Endodermal cell (in vitro differentiated cells): ENCODE results near the gene KATNB1. TPM values are rescaled to one million over a fixed set of nuclear protein-coding genes. Genes with fewer than 3 reads are reported as not detected.

Source experiments
- DNase-seq: peaks from one replicate; pipeline ENCODE4 v3.0.0-alpha.2; 2017
- H3K27ac ChIP-seq: 2 replicates; pipeline ENCODE4 v1.5.1; 2013; ENCODE audit warnings: mild to moderate bottlenecking, low read depth, low read length, moderate library complexity
- H3K27me3 ChIP-seq: 2 replicates; pipeline ENCODE4 v1.6.1; 2013; ENCODE audit warnings: mild to moderate bottlenecking, low read length, moderate library complexity; ENCODE audit not compliant: insufficient read depth, control insufficient read depth, poor library complexity, severe bottlenecking
- H3K36me3 ChIP-seq: 2 replicates; pipeline ENCODE4 v1.7.0; 2013; ENCODE audit warnings: mild to moderate bottlenecking, low read length, moderate library complexity; ENCODE audit not compliant: control insufficient read depth, insufficient read depth
- H3K4me1 ChIP-seq: one replicate; pipeline ENCODE4 v1.7.0; 2013; ENCODE audit warnings: low read length; ENCODE audit not compliant: control insufficient read depth, insufficient read depth
- H3K4me3 ChIP-seq: 2 replicates; pipeline ENCODE4 v1.5.1; 2013; ENCODE audit warnings: mild to moderate bottlenecking, low read length, moderate library complexity
- H3K9ac ChIP-seq: 2 replicates; pipeline ENCODE4 v1.6.1; 2013; ENCODE audit warnings: mild to moderate bottlenecking, low read length, moderate library complexity; ENCODE audit not compliant: poor library complexity, severe bottlenecking; ENCODE audit errors: extremely low read depth
- H3K9me3 ChIP-seq: 2 replicates; pipeline ENCODE4 v1.6.1; 2013; ENCODE audit warnings: mild to moderate bottlenecking, low read length, moderate library complexity; ENCODE audit not compliant: control insufficient read depth
- H3K27ac Mint-ChIP-seq: 2 replicates; pipeline ENCODE4 v1.8.0; 2020; ENCODE audit warnings: mixed read lengths
- H3K27me3 Mint-ChIP-seq: 2 replicates; pipeline ENCODE4 v1.8.0; 2021; ENCODE audit warnings: mild to moderate bottlenecking, mixed read lengths; ENCODE audit not compliant: insufficient read depth
- H3K36me3 Mint-ChIP-seq: 2 replicates; pipeline ENCODE4 v1.8.0; 2020; ENCODE audit warnings: low read depth, mixed read lengths
- H3K4me1 Mint-ChIP-seq: 2 replicates; pipeline ENCODE4 v1.8.0; 2020; ENCODE audit warnings: mixed read lengths
- H3K4me3 Mint-ChIP-seq: 2 replicates; pipeline ENCODE4 v1.8.0; 2020; ENCODE audit warnings: mild to moderate bottlenecking, moderate library complexity, mixed read lengths
- H3K9me3 Mint-ChIP-seq: 2 replicates; pipeline ENCODE4 v1.8.0; 2020; ENCODE audit warnings: mild to moderate bottlenecking, mixed read lengths
- WGBS, 2 experiments: methylation state at CpG; one replicate each; pipeline versions ENCODE4 v1.1.5 to v1.1.7; 2013; ENCODE audit warnings: missing lambda C conversion rate in 2 of 2, mixed read lengths in 1 of 2; ENCODE audit not compliant: insufficient coverage in 1 of 2, insufficient read length in 1 of 2; 5-methylcytosine and 5-hydroxymethylcytosine counted together
- total RNA-seq, 2 donors: library from RNA; stranded (reverse); fragmentation: NEBNext Ultra II Directional in 1 of 2; extraction: Animal tissue kit (Norgen Biotek cat#: 25700) in 1 of 2; gene quantifications; 2 replicates in 1 of 2; 3 replicates in 1 of 2; pipeline ENCODE4 v1.2.1, GENCODE V29; 2021
- TF ChIP-seq, protein P1 (sequence below): fragments of 200-600 bp; sonication (generic); conservative IDR thresholded peaks from 2 replicates; pipeline ENCODE4 v1.5.0; 2021; ENCODE audit warnings: antibody characterized with exemption, mild to moderate bottlenecking

The KATNB1 gene
- total RNA-seq, 2 donors from 2014 or later = 26.1 to 32.4 TPM

DNA sequence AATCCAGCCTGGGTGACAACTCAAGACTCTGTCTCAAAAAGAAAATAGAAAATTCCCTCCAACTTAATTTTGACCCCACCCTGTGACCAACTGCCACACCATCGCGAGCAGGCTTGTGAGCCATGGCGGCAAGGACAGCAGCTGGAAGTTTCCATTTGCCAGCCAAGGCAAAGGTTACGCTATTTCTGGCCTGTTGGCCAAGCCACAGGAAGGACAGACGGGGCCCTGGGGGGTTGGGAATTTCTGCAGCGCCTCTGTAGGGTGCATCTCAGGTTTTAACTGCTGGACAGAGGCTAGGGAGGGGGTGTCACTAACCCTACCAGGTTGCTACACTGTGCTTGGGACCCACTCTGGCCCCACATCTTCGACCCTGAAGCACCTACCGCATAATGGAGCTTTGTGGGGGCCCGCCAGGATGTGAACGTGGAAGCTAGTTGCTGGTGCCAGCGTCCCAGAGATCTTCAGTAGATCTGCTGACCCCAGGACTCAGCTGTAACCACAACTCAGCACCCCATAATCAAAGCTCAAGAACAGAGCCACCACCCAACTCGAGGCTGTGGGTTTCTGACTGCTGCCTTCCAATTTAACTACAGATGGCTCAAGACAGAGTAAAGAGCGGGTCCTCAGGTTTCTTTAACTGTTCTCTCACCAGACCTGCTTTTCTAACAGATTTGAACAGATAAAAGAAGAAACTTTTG, 55.8 kb downstream of the KATNB1 start:
- Mint-ChIP-seq H3K27ac (no peak overlapping the region), H3K4me3 (no peak overlapping the region), H3K4me1 (peaks cover 4% of the 10 kb centered on the region), H3K27me3 (no peaks in the 10 kb centered on the region), H3K9me3 (no peaks in the 10 kb centered on the region), H3K36me3 (peaks cover 22% of the 10 kb centered on the region)
- Histone ChIP-seq H3K4me3 (no peak overlapping the region), H3K27ac (no peak overlapping the region), H3K4me1 (no peaks in the 10 kb centered on the region), H3K27me3 (no peaks in the 10 kb centered on the region), H3K9me3 (no peaks in the 10 kb centered on the region), H3K9ac (no peak overlapping the region), H3K36me3 (peaks cover 67% of the 10 kb centered on the region)
- no peak for DNase-seq
- TF ChIP-seq, protein P1, sequence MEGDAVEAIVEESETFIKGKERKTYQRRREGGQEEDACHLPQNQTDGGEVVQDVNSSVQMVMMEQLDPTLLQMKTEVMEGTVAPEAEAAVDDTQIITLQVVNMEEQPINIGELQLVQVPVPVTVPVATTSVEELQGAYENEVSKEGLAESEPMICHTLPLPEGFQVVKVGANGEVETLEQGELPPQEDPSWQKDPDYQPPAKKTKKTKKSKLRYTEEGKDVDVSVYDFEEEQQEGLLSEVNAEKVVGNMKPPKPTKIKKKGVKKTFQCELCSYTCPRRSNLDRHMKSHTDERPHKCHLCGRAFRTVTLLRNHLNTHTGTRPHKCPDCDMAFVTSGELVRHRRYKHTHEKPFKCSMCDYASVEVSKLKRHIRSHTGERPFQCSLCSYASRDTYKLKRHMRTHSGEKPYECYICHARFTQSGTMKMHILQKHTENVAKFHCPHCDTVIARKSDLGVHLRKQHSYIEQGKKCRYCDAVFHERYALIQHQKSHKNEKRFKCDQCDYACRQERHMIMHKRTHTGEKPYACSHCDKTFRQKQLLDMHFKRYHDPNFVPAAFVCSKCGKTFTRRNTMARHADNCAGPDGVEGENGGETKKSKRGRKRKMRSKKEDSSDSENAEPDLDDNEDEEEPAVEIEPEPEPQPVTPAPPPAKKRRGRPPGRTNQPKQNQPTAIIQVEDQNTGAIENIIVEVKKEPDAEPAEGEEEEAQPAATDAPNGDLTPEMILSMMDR = no peak
- 93 to 97% methylated on average over 10 to 13 of the region's 13 CpGs for WGBS, 2 experiments

GRCh38 chr16:57791893-57792461, 56.4 kb downstream of the KATNB1 start:
- TF ChIP-seq, protein P1 = no peak
- Histone ChIP-seq H3K27me3 (no peaks in the 10 kb centered on the region), H3K27ac (no peak overlapping the region), H3K9me3 (no peaks in the 10 kb centered on the region), H3K4me1 (no peaks in the 10 kb centered on the region), H3K36me3 (peaks cover 72% of the 10 kb centered on the region), H3K9ac (no peak overlapping the region), H3K4me3 (no peak overlapping the region)
- 84 to 89% methylated on average over 3 to 8 of the region's 8 CpGs for WGBS, 2 experiments
- Mint-ChIP-seq H3K4me1 (peaks cover 5% of the 10 kb centered on the region), H3K27ac (no peak overlapping the region), H3K9me3 (no peaks in the 10 kb centered on the region), H3K27me3 (no peaks in the 10 kb centered on the region), H3K36me3 (peaks cover 25% of the 10 kb centered on the region), H3K4me3 (no peak overlapping the region)
- no peak for DNase-seq

- Histone ChIP-seq H3K4me3 (no peak overlapping the region), H3K36me3 (peaks cover 62% of the 10 kb centered on the region), H3K27ac (no peak overlapping the region), H3K4me1 (peaks cover 18% of the 10 kb centered on the region), H3K9ac (no peak overlapping the region), H3K27me3 (no peaks in the 10 kb centered on the region), H3K9me3 (no peaks in the 10 kb centered on the region)
- H3K27ac Mint-ChIP-seq = peak overlapping the region; percentile 77
- peaks cover 29% of the 10 kb centered on the region for H3K4me1 Mint-ChIP-seq
- DNase-seq = no peak
- H3K27me3 Mint-ChIP-seq = no peaks in the 10 kb centered on the region
- TF ChIP-seq, protein P1 = no peak
- peaks cover 21% of the 10 kb centered on the region for H3K36me3 Mint-ChIP-seq
- no peaks in the 10 kb centered on the region for H3K9me3 Mint-ChIP-seq
- 88 to 91% methylated on average over 9 to 18 of the region's 18 CpGs for WGBS, 2 experiments
- H3K4me3 Mint-ChIP-seq = no peak overlapping the region
Observed at GRCh38 chr16:57794849-57795430, 59.4 kb downstream of the KATNB1 start.
